B cell (primary cell): Measurements from ENCODE around the gene SLC4A2. TPM values are rescaled to one million over a fixed set of nuclear protein-coding genes. Genes with fewer than 3 reads are reported as not detected.

ENCODE experiments used
- ATAC-seq: fragments of 200-7000 bp; cut with Tn5 transposase; one replicate; pipeline ENCODE4 v1.10.0; 2021; ENCODE audit warnings: low read depth, mild to moderate bottlenecking, moderate number of reproducible peaks, moderate library complexity
- CTCF ChIA-PET: fragments of 350-600 bp; sonication (Branson Sonifier 250); formaldehyde crosslinking; loops from one replicate; lab custom pipeline; 2021; ENCODE audit warnings: antibody characterized with exemption, inconsistent platforms; lab: Charles Lee
- POLR2A ChIA-PET: fragments of 350-600 bp; sonication (Branson Sonifier 250); formaldehyde crosslinking; loops from one replicate; lab custom pipeline; 2021; ENCODE audit warnings: antibody characterized with exemption; lab: Charles Lee
- DNase-seq: peaks from one replicate; pipeline ENCODE4 v3.0.0; 2013
- H2AFZ ChIP-seq: 2 replicates; pipeline ENCODE4 v1.6.1; 2012; ENCODE audit warnings: mild to moderate bottlenecking, low read depth, low read length; ENCODE audit not compliant: insufficient read depth, poor library complexity, severe bottlenecking
- H3K27ac ChIP-seq, 2 donors: 1 replicate in 1 of 2; 2 replicates in 1 of 2; pipeline ENCODE4 v1.5.1; 2012 to 2013; ENCODE audit warnings: low read length in 2 of 2, mild to moderate bottlenecking in 2 of 2, moderate library complexity in 1 of 2
- H3K27me3 ChIP-seq, 4 experiments: fragments of 200-600 bp in 1 of 4; sonication (generic) in 1 of 4; replicated peaks in 1 of 4; 1 replicate in 2 of 4; 2 replicates in 2 of 4; pipeline versions ENCODE4 v1.6.1 to v1.7.0; 2013 to 2016; ENCODE audit warnings: low read length in 3 of 4, mild to moderate bottlenecking in 2 of 4, mixed read lengths in 1 of 4, moderate library complexity in 1 of 4; ENCODE audit not compliant: insufficient read depth in 4 of 4, control insufficient read depth in 3 of 4; ENCODE audit errors: control extremely low read depth in 1 of 4
- H3K36me3 ChIP-seq, 2 experiments: replicated peaks in 1 of 2; 1 replicate in 1 of 2; 2 replicates in 1 of 2; pipeline versions ENCODE4 v1.6.1 to v1.7.1; 2013; ENCODE audit warnings: low read length in 1 of 2; ENCODE audit not compliant: insufficient read depth in 2 of 2, control insufficient read depth in 1 of 2; ENCODE audit errors: control extremely low read depth in 1 of 2, extremely low read depth in 1 of 2
- H3K4me1 ChIP-seq, 2 donors: fragments of 200-600 bp in 1 of 2; sonication (generic) in 1 of 2; 1 replicate in 1 of 2; 2 replicates in 1 of 2; pipeline versions ENCODE4 v1.5.1 to v1.6.1; 2013 to 2017; ENCODE audit warnings: low read length in 2 of 2; ENCODE audit not compliant: control insufficient read depth in 2 of 2, insufficient read depth in 2 of 2
- H3K4me2 ChIP-seq: replicated peaks from 2 replicates; pipeline ENCODE3; 2012; ENCODE audit warnings: mild to moderate bottlenecking, low read depth, low read length; ENCODE audit not compliant: poor library complexity, severe bottlenecking
- H3K4me3 ChIP-seq, 5 experiments: fragments of 200-600 bp in 1 of 5; sonication (generic) in 1 of 5; 1 replicate in 3 of 5; 2 replicates in 2 of 5; pipeline versions ENCODE4 v1.5.1 to v1.7.0; 2011 to 2016; ENCODE audit warnings: low read length in 4 of 5, mild to moderate bottlenecking in 4 of 5, low read depth in 2 of 5, control low read depth in 1 of 5, moderate library complexity in 1 of 5; ENCODE audit not compliant: insufficient read depth in 1 of 5; ENCODE audit errors: control extremely low read depth in 1 of 5, extremely low read depth in 1 of 5
- H3K79me2 ChIP-seq: fragments of 200-600 bp; sonication (generic); one replicate; pipeline ENCODE4 v1.6.0; 2016; ENCODE audit warnings: low read length; ENCODE audit not compliant: control insufficient read depth, insufficient read depth
- H3K9ac ChIP-seq: fragments of 200-600 bp; sonication (generic); 2 replicates; pipeline ENCODE4 v1.6.1; 2017; ENCODE audit warnings: mild to moderate bottlenecking, low read length, moderate library complexity
- H3K9me3 ChIP-seq, 3 donors: one replicate each; pipeline versions ENCODE4 v1.6.1 to v1.7.1; 2013; ENCODE audit warnings: low read length in 2 of 3; ENCODE audit not compliant: control insufficient read depth in 2 of 3, insufficient read depth in 1 of 3; ENCODE audit errors: control extremely low read depth in 1 of 3
- H4K20me1 ChIP-seq: 2 replicates; pipeline ENCODE4 v1.6.0; 2012; ENCODE audit warnings: mild to moderate bottlenecking, low read length; ENCODE audit not compliant: insufficient read depth, control insufficient read depth, poor library complexity, severe bottlenecking
- H3K27ac Mint-ChIP-seq: one replicate; pipeline ENCODE4 v1.8.0; 2021; ENCODE audit warnings: mixed read lengths
- H3K27me3 Mint-ChIP-seq: one replicate; pipeline ENCODE4 v1.8.0; 2021; ENCODE audit warnings: mixed read lengths
- H3K4me1 Mint-ChIP-seq: one replicate; pipeline ENCODE4 v1.8.0; 2021; ENCODE audit warnings: mixed read lengths
- H3K4me3 Mint-ChIP-seq: one replicate; pipeline ENCODE4 v1.8.0; 2021; ENCODE audit warnings: mixed read lengths
- H3K9me3 Mint-ChIP-seq: one replicate; pipeline ENCODE4 v1.8.0; 2022; ENCODE audit warnings: mixed read lengths; ENCODE audit not compliant: insufficient read depth
- EZH2 ChIP-seq: IDR thresholded peaks from 2 replicates; pipeline ENCODE4 v1.6.1; 2012; ENCODE audit warnings: borderline replicate concordance, low read depth, mild to moderate bottlenecking, moderate library complexity, low read length; ENCODE audit not compliant: insufficient read depth, poor library complexity, severe bottlenecking
- WGBS: methylation state at CpG from one replicate; pipeline ENCODE4 v1.1.5; 2013; ENCODE audit warnings: missing lambda C conversion rate; ENCODE audit not compliant: insufficient coverage; 5-methylcytosine and 5-hydroxymethylcytosine counted together
- intact Hi-C: fragments of 100-400 bp; cut with micrococcal nuclease; formaldehyde crosslinking; loops from one replicate; pipeline ENCODE4 v1.10.0; 2022
- polyA plus RNA-seq: library from polyadenylated mRNA; depleted of rRNA; stranded (reverse); fragments of >200 nt; gene quantifications from 2 replicates; pipeline ENCODE4 v1.2.3, GENCODE V29; 2012
- total RNA-seq, 2 donors: library from RNA; stranded (reverse); fragments of 120-200 nt in 1 of 2; gene quantifications; 1 replicate in 1 of 2; 2 replicates in 1 of 2; pipeline versions ENCODE4 v1.2.3 to v1.2.4, GENCODE V29; 2013 to 2022
- TF ChIP-seq, protein P1 (sequence below): fragments of 200-600 bp; IDR thresholded peaks from one replicate; pipeline ENCODE4 v1.8.0; 2022; ENCODE audit warnings: antibody characterized with exemption, mild to moderate bottlenecking

Gene SLC4A2
- total and polyA plus RNA-seq, 2 donors (not counting 1 experiment from before 2014, with no cell fraction given), result 82.8 to 113 TPM

DNA sequence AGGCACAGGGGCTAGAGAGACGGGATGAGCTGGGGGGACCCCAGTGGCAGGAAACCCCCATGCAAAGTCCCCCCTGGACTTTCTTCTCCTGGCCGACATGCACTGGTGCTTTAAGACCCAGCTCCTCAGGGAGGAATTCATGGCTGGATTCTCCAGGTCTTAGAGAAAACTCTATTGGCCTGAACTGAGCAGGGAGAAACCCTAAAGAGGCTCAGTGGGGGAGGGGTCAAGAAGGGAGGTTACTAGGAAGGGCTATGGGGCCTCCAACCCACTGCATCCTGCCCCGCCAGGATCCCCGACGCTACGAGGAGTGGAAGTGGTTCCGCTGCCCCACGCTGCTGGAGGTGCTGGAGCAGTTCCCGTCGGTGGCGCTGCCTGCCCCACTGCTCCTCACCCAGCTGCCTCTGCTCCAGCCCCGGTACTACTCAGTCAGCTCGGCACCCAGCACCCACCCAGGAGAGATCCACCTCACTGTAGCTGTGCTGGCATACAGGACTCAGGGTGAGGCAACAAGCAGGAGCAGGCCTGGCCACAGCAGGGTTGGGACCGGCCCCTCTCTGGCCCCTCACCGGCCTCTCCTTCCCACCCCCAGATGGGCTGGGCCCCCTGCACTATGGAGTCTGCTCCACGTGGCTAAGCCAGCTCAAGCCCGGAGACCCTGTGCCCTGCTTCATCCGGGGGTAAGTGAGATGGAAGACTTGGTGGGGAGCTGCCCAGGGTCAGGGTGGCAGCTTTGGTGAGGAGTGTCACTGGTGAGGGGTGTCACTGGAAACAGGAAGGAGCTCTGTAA lies 48.9 kb upstream of the SLC4A2 start:
- CTCF ChIA-PET, result interaction anchor here (1.2 to 3.0 kb wide), 5 partner anchors 8 to 101 kb away, joined by 3 to 17 read pairs (median 4); no protein-coding TSS in a partner anchor
- DNase-seq (peak; percentile 31), ATAC-seq (no peak)
- TF ChIP-seq EZH2, result no peak
- TF ChIP-seq, protein P1, sequence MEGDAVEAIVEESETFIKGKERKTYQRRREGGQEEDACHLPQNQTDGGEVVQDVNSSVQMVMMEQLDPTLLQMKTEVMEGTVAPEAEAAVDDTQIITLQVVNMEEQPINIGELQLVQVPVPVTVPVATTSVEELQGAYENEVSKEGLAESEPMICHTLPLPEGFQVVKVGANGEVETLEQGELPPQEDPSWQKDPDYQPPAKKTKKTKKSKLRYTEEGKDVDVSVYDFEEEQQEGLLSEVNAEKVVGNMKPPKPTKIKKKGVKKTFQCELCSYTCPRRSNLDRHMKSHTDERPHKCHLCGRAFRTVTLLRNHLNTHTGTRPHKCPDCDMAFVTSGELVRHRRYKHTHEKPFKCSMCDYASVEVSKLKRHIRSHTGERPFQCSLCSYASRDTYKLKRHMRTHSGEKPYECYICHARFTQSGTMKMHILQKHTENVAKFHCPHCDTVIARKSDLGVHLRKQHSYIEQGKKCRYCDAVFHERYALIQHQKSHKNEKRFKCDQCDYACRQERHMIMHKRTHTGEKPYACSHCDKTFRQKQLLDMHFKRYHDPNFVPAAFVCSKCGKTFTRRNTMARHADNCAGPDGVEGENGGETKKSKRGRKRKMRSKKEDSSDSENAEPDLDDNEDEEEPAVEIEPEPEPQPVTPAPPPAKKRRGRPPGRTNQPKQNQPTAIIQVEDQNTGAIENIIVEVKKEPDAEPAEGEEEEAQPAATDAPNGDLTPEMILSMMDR, result no peak
- no peak overlapping the region for H3K9ac ChIP-seq
- no peak overlapping the region for H3K27ac ChIP-seq
- Mint-ChIP-seq H3K27ac (no peak overlapping the region), H3K4me3 (no peak overlapping the region), H3K4me1 (peaks cover 37% of the 10 kb centered on the region), H3K27me3 (peaks cover 3% of the 10 kb centered on the region), H3K9me3 (no peaks in the 10 kb centered on the region)
- peak overlapping the region; percentile 16 for H2AFZ ChIP-seq
- H3K4me3 ChIP-seq, result no peak overlapping the region
- 37% methylated on average over 16 of the region's 18 CpGs for WGBS
- peaks cover 0 to 12% (median 0%) of the 10 kb centered on the region in 4 experiments for H3K27me3 ChIP-seq
- H3K79me2 ChIP-seq, result no peaks in the 10 kb centered on the region
- H3K4me1 ChIP-seq, result peaks cover 22 to 49% of the 10 kb centered on the region in 2 donors
- POLR2A ChIA-PET, result no interaction called here
- no peaks in the 10 kb centered on the region for H3K36me3 ChIP-seq
- intact Hi-C loops, result loop anchor here (5.0 kb wide), 2 partner anchors 47 to 77 kb away; partner anchors contain the start of genes AGAP3, CDK5 and SLC4A2
- H3K4me2 ChIP-seq, result no peak overlapping the region
- H4K20me1 ChIP-seq, result no peaks in the 10 kb centered on the region
- H3K9me3 ChIP-seq, result peaks cover 0 to 24% (median 0%) of the 10 kb centered on the region in 3 donors

DNA sequence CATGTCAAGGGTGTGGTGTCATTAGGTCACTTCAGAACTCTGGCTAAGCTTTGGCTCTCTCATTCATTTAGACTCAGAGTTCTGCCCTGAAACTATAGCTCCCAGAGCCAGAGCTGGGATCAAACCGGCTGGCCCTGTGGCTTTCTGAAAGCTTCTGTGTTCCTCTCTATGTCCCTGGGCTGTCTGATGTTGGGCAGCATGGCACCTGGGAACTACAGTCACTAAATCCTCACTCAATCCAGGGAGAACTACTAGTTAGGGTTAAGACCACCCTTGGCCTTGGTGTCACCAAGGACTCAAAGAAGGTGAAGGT lies 48.3 kb upstream of the SLC4A2 start:
- no peak overlapping the region for H2AFZ ChIP-seq
- peaks cover 0 to 24% (median 0%) of the 10 kb centered on the region in 3 donors for H3K9me3 ChIP-seq
- WGBS, result 58% methylated on average over 1 of the region's 1 CpG
- H3K9ac ChIP-seq, result no peak overlapping the region
- intact Hi-C loops, result loop anchor here (5.0 kb wide), 2 partner anchors 46 to 76 kb away; partner anchors contain the start of genes AGAP3, CDK5 and SLC4A2
- H4K20me1 ChIP-seq, result no peaks in the 10 kb centered on the region
- Mint-ChIP-seq H3K27ac (no peak overlapping the region), H3K9me3 (no peaks in the 10 kb centered on the region), H3K4me1 (peaks cover 39% of the 10 kb centered on the region), H3K4me3 (no peak overlapping the region), H3K27me3 (peaks cover 3% of the 10 kb centered on the region)
- H3K4me3 ChIP-seq, result no peak overlapping the region
- no peak overlapping the region for H3K4me2 ChIP-seq
- ATAC-seq (no peak), DNase-seq (no peak)
- ChIA-PET POLR2A (no interaction called here), CTCF (interaction anchor here (1.2 to 3.0 kb wide), 5 partner anchors 17 to 101 kb away, joined by 3 to 9 read pairs (median 3); partner anchors contain the start of gene ABCB8)
- no peaks in the 10 kb centered on the region for H3K79me2 ChIP-seq
- no peak overlapping the region for H3K27ac ChIP-seq
- TF ChIP-seq, protein P1, result no peak
- no peak for TF ChIP-seq EZH2
- no peaks in the 10 kb centered on the region for H3K36me3 ChIP-seq
- H3K27me3 ChIP-seq, result peaks cover 0 to 12% (median 0%) of the 10 kb centered on the region in 4 experiments
- peaks cover 22 to 49% of the 10 kb centered on the region in 2 donors for H3K4me1 ChIP-seq
